Measurements from ENCODE around the gene RHOBTB3.
"Not testable (repeated sequence)": the region's sequence is repeated elsewhere in the genome, so short reads cannot be mapped to it uniquely, and the experiment has no call there.

RHOBTB3 gene

GRCh38 chr5:95808013-95808685 lies 77.0 kb downstream of the RHOBTB3 start:
- peak overlapping the region; percentile 20 to 27 for H3K4me3 ChIP-seq (ENCODE audit: low read depth in 1 of 2, low read length in 2 of 2)

GRCh38 chr5:95808686-95809413 lies 77.7 kb downstream of the RHOBTB3 start:
- H3K9me3 ChIP-seq (ENCODE audit: control insufficient read depth in 1 of 2, low read length in 2 of 2): no peaks in the 10 kb centered on the region
- H3K27me3 ChIP-seq (ENCODE audit: low read depth, low read length): no peaks in the 10 kb centered on the region
- peak overlapping the region; percentile 74 for H3K27ac ChIP-seq (ENCODE audit: low read length)
- peaks cover 0 to under 1% of the 10 kb centered on the region in 2 donors for H3K36me3 ChIP-seq (ENCODE audit: control insufficient read depth in 1 of 2, insufficient read depth in 2 of 2, low read length in 2 of 2)
- H3K4me3 ChIP-seq (ENCODE audit: low read depth in 1 of 2, low read length in 2 of 2): peak overlapping the region; percentile 20 to 27
- H3K4me1 ChIP-seq (ENCODE audit: control insufficient read depth in 1 of 2, insufficient read depth in 2 of 2, low read length in 2 of 2): peaks cover 26 to 30% of the 10 kb centered on the region in 2 donors

More at GRCh38 chr5:95808013-95808685, 77.0 kb downstream of the RHOBTB3 start:
- Histone ChIP-seq H3K9me3 (ENCODE audit: control insufficient read depth in 1 of 2, low read length in 2 of 2) (no peaks in the 10 kb centered on the region), H3K4me1 (ENCODE audit: control insufficient read depth in 1 of 2, insufficient read depth in 2 of 2, low read length in 2 of 2) (peaks cover 26 to 30% of the 10 kb centered on the region in 2 donors), H3K36me3 (ENCODE audit: control insufficient read depth in 1 of 2, insufficient read depth in 2 of 2, low read length in 2 of 2) (no peaks in the 10 kb centered on the region), H3K27me3 (ENCODE audit: low read depth, low read length) (no peaks in the 10 kb centered on the region), H3K27ac (ENCODE audit: low read length) (peak overlapping the region; percentile 74)

- Histone ChIP-seq H3K4me1 (ENCODE audit: control insufficient read depth in 1 of 2, insufficient read depth in 2 of 2, low read length in 2 of 2) (peaks cover 26 to 30% of the 10 kb centered on the region in 2 donors), H3K27ac (ENCODE audit: low read length) (peak overlapping the region; percentile 74)
These were observed 78.4 kb downstream of the RHOBTB3 start for GRCh38 chr5:95809414-95809960.

DNA sequence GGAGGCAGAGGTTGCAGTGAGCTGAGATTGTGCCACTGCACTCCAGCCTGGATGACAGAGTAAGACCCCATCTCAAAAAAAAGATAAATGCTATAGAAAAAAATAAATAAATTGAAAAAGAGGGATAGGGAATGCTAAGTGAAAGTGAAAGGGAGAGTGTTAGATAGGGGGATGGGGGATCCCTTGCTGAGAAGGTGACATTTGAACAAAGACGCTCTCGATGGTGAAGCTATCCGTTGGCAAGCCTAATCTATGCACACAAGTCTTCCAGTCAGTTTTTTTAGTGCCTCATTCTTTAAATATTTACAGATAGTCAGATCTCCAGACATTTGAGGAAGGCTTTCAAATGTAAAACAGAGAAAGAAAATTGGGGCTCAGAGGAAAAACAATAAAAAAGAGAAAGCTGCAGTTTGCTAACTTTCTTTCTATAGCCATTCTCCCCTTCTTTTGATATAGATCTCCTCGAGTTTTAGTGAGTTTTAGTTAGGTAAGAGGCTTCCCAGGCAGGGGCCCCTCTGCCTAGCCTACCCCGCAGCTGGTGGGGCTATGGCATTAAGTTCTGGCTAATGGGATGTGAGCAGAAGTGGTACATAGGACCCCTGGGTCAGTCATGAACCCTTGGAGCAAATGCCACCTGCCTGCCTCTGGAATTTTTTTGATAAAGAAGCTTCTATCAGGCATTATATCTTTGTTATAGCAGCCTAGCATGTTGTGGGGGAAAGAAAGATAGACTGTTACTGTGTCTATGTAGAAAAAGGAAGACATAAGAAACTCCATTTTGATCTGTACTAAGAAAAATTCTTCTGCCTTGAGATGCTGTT lies 79.4 kb downstream of the RHOBTB3 start:
- peak overlapping the region; percentile 74 for H3K27ac ChIP-seq (ENCODE audit: low read length)
- H3K4me1 ChIP-seq (ENCODE audit: control insufficient read depth in 1 of 2, insufficient read depth in 2 of 2, low read length in 2 of 2): peaks cover 26 to 30% of the 10 kb centered on the region in 2 donors
- H3K9me3 ChIP-seq (ENCODE audit: control insufficient read depth in 1 of 2, low read length in 2 of 2): no peaks in the 10 kb centered on the region
- no peaks in the 10 kb centered on the region for H3K27me3 ChIP-seq (ENCODE audit: low read depth, low read length)
- H3K36me3 ChIP-seq (ENCODE audit: control insufficient read depth in 1 of 2, insufficient read depth in 2 of 2, low read length in 2 of 2): peaks cover 0 to 8% of the 10 kb centered on the region in 2 donors
- peak overlapping the region in 1 of 2 donors; percentile 37 for H3K4me3 ChIP-seq (ENCODE audit: low read depth in 1 of 2, low read length in 2 of 2)

More at GRCh38 chr5:95809414-95809960, 78.4 kb downstream of the RHOBTB3 start:
- no peaks in the 10 kb centered on the region for H3K9me3 ChIP-seq (ENCODE audit: control insufficient read depth in 1 of 2, low read length in 2 of 2)
- no peaks in the 10 kb centered on the region for H3K27me3 ChIP-seq (ENCODE audit: low read depth, low read length)
- peak overlapping the region; percentile 20 to 27 for H3K4me3 ChIP-seq (ENCODE audit: low read depth in 1 of 2, low read length in 2 of 2)
- peaks cover 0 to 5% of the 10 kb centered on the region in 2 donors for H3K36me3 ChIP-seq (ENCODE audit: control insufficient read depth in 1 of 2, insufficient read depth in 2 of 2, low read length in 2 of 2)

GRCh38 chr5:95811126-95811423 lies 79.9 kb downstream of the RHOBTB3 start:
- not testable (repeated sequence) for H3K36me3 ChIP-seq (ENCODE audit: control insufficient read depth in 1 of 2, insufficient read depth in 2 of 2, low read length in 2 of 2); H3K27ac ChIP-seq (ENCODE audit: low read length); H3K9me3 ChIP-seq (ENCODE audit: control insufficient read depth in 1 of 2, low read length in 2 of 2); H3K4me3 ChIP-seq (ENCODE audit: low read depth in 1 of 2, low read length in 2 of 2); H3K27me3 ChIP-seq (ENCODE audit: low read depth, low read length)
- peaks cover 26 to 30% of the 10 kb centered on the region in 2 donors for H3K4me1 ChIP-seq (ENCODE audit: control insufficient read depth in 1 of 2, insufficient read depth in 2 of 2, low read length in 2 of 2)

- Histone ChIP-seq H3K36me3 (ENCODE audit: control insufficient read depth in 1 of 2, insufficient read depth in 2 of 2, low read length in 2 of 2) (peaks cover 7 to 12% of the 10 kb centered on the region in 2 donors), H3K4me1 (ENCODE audit: control insufficient read depth in 1 of 2, insufficient read depth in 2 of 2, low read length in 2 of 2) (peaks cover 26 to 30% of the 10 kb centered on the region in 2 donors)
- H3K9me3 ChIP-seq (ENCODE audit: control insufficient read depth in 1 of 2, low read length in 2 of 2); H3K27ac ChIP-seq (ENCODE audit: low read length); H3K27me3 ChIP-seq (ENCODE audit: low read depth, low read length); H3K4me3 ChIP-seq (ENCODE audit: low read depth in 1 of 2, low read length in 2 of 2): not testable (repeated sequence)
These were observed 80.4 kb downstream of the RHOBTB3 start for GRCh38 chr5:95811461-95812073.

DNA sequence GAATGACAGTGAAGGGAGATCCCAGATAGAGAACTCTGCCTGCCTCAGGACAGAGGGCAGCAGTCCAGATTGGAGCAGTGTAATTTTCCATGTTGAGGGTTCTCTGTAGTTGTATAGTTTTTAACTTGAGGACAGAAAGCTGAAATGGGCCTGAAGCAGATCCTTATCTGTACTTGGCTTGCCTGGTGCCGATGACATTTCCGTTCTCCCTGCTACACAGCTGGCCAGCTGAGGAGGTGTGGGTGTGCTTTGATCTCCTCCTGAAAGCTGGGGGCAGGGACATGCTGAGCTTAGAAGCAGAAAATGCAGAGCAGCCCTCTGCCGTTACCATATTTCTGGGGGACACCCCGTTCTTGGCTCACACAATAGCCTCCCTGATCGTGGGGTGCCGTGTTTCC lies 80.9 kb downstream of the RHOBTB3 start:
- Histone ChIP-seq H3K36me3 (ENCODE audit: control insufficient read depth in 1 of 2, insufficient read depth in 2 of 2, low read length in 2 of 2) (peaks cover 10 to 17% of the 10 kb centered on the region in 2 donors), H3K9me3 (ENCODE audit: control insufficient read depth in 1 of 2, low read length in 2 of 2) (no peaks in the 10 kb centered on the region), H3K4me3 (ENCODE audit: low read depth in 1 of 2, low read length in 2 of 2) (no peak overlapping the region), H3K4me1 (ENCODE audit: control insufficient read depth in 1 of 2, insufficient read depth in 2 of 2, low read length in 2 of 2) (peaks cover 26 to 31% of the 10 kb centered on the region in 2 donors), H3K27me3 (ENCODE audit: low read depth, low read length) (no peaks in the 10 kb centered on the region), H3K27ac (ENCODE audit: low read length) (peak overlapping the region; percentile 61)

DNA sequence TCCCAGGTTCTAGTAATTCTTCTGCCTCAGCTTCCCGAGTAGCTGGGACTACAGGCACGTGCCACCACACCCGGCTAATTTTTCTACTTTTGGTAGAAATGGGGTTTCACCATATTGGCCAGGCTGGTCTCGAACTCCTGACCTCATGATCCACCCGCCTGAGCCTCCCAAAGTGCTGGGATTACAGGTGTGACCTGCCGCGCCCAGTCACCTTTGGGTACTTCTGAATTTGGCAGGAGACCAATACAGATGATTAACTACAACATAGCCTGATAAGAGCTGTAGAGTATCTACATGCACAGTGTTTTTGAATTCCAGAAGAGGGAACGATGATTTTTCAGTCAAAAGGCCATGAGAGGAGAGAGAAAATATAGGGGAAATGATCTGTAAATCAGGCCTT lies 81.9 kb downstream of the RHOBTB3 start:
- H3K27ac ChIP-seq (ENCODE audit: low read length); H3K27me3 ChIP-seq (ENCODE audit: low read depth, low read length); H3K4me3 ChIP-seq (ENCODE audit: low read depth in 1 of 2, low read length in 2 of 2); H3K9me3 ChIP-seq (ENCODE audit: control insufficient read depth in 1 of 2, low read length in 2 of 2): not testable (repeated sequence)
- Histone ChIP-seq H3K4me1 (ENCODE audit: control insufficient read depth in 1 of 2, insufficient read depth in 2 of 2, low read length in 2 of 2) (peaks cover 24 to 34% of the 10 kb centered on the region in 2 donors), H3K36me3 (ENCODE audit: control insufficient read depth in 1 of 2, insufficient read depth in 2 of 2, low read length in 2 of 2) (peaks cover 15 to 22% of the 10 kb centered on the region in 2 donors)

GRCh38 chr5:95815155-95815729 lies 84.1 kb downstream of the RHOBTB3 start:
- Histone ChIP-seq H3K4me3 (ENCODE audit: low read depth in 1 of 2, low read length in 2 of 2) (no peak overlapping the region), H3K27ac (ENCODE audit: low read length) (no peak overlapping the region), H3K27me3 (ENCODE audit: low read depth, low read length) (no peaks in the 10 kb centered on the region), H3K4me1 (ENCODE audit: control insufficient read depth in 1 of 2, insufficient read depth in 2 of 2, low read length in 2 of 2) (peaks cover 17 to 19% of the 10 kb centered on the region in 2 donors), H3K36me3 (ENCODE audit: control insufficient read depth in 1 of 2, insufficient read depth in 2 of 2, low read length in 2 of 2) (peaks cover 15 to 25% of the 10 kb centered on the region in 2 donors), H3K9me3 (ENCODE audit: control insufficient read depth in 1 of 2, low read length in 2 of 2) (no peaks in the 10 kb centered on the region)

DNA sequence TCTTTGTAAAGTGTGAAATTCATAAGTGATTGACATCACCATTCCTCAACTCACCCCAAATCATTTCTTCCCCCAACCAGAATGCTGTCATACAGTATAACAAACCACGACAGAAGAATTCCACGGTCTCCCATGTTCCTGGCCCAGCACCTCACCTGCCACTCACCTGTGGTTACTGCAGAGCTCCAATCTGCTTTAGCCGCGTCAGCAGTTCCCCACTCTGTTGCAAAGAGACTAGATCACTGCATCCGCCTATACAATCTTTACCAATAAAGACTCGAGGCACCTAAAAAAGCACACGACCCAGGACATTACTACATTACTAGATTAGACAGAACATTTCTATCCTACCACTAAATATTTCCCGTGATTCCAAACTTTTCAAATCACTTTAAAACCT lies 85.2 kb downstream of the RHOBTB3 start:
- peaks cover 15 to 25% of the 10 kb centered on the region in 2 donors for H3K36me3 ChIP-seq (ENCODE audit: control insufficient read depth in 1 of 2, insufficient read depth in 2 of 2, low read length in 2 of 2)
- H3K4me3 ChIP-seq (ENCODE audit: low read depth in 1 of 2, low read length in 2 of 2): no peak overlapping the region
- H3K27ac ChIP-seq (ENCODE audit: low read length): no peak overlapping the region
- H3K4me1 ChIP-seq (ENCODE audit: control insufficient read depth in 1 of 2, insufficient read depth in 2 of 2, low read length in 2 of 2): peaks cover 16 to 28% of the 10 kb centered on the region in 2 donors
- H3K27me3 ChIP-seq (ENCODE audit: low read depth, low read length): no peaks in the 10 kb centered on the region
- H3K9me3 ChIP-seq (ENCODE audit: control insufficient read depth in 1 of 2, low read length in 2 of 2): no peaks in the 10 kb centered on the region
